GM21576 (cell line): ENCODE data around the gene RNU7-1.

ENCODE experiments used
- ATAC-seq: cut with Tn5 transposase; IDR thresholded peaks from one replicate; pipeline ENCODE4 v1.9.1; 2021; ENCODE audit warnings: mild to moderate bottlenecking, moderate library complexity; ENCODE audit not compliant: unreplicated experiment

The RNU7-1 gene

DNA sequence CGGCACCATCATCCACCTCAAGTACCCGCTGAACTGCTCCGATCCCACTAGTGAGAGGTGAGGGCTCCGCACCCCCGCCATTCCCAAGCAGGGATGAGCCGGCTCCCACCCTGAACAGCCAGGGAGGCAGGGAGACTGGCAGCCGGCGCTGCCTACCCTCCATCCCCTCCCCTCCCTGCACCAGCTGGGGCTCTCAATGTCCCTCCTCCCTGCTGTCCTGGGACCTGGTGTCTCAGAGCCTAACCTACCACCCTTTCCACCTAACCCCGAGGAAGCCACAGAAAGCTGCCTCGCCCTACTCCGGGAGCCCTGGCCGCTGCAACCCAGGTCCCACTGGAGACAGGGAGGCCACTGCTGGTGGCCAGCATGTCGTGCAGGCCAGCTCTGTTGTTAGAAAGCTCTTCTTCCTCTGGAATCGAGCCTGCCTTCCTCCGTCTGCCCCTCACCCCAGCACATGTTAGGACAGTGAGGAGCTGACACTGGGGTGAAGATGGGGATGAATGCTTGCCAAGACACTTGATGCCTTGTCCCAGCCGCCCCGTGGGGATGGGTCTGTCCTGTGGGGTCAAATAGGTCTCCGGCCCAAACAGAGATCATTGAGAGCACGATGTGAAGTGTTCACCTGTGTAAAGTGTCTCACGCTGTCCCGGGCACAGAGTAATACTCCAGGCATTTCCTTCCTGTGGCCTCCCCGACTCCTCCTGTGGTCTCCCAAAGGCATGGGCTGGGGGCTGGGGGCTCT is 8.7 kb downstream of the RNU7-1 start:
- ATAC-seq: no peak

DNA sequence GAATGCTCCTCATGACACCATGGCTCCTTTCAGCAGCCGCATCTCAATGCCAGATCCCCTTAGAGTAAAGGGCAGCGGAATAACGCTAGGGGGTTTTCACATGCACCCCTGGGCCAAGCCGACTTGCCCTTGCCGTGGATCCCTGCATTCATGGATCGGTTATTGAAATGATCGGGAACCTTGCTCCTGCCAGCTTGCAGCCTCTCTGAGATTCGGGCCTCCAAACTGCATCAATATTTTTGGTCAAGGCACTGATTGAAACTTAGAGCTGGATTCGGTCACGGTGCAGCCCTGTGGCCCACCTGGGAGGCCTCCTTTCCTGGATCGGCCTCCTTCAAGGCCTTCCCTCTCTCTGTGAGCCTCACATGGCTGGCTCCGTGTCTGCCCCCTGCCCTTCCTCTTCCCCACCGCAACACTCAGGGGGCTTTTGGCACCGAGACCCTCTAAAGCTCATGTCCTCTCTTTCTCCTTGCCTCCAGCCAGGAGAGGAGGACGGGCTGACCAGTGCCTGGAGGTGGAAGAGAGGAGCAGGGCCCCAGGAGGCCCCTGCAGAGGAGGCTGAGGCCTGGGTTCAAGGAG is 9.3 kb downstream of the RNU7-1 start:
- no peak for ATAC-seq

DNA sequence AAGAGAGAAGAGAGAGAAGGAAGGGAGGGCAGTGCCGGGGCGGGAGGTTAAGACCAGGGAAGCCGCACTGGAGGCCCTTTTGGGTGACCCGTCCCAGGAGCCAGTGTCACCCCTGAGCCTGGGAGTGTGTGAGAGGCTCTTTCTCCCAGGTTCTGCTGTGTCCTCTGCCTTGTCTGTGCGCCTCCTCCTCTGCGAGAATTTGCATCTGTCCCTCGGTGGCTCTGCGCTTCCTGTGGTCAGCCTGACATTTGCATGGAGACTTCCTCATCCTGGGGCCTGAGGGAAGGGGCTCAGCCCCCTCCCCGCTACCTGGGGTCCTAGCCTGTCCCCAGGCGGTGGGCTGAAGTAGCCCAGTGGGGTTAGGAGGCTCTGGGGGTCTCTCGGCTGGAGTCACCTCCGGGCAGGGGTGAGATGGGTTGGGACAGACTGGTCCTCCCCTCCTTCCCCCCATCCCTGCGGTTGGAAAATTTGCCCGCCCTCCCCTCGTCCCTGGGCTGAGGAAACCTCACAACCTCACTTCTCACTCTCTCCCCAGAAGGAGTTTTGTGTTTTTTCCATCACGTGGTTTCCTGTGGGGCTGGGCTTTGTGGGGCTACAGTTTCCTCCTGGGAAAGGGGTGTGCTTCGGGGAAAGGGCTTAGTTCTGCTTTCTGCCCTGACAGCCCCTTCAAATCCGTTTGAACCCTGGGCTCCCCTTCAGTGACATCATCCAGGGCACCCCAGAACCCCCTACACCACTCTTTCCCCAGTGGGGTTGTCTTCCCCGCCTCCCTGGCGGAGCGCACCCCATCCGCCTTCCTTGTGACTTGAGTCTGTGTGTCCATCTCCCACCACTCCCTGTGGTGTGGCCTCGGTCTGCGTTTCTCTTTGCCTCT is 10.1 kb downstream of the RNU7-1 start:
- peak; percentile 34 for ATAC-seq

DNA sequence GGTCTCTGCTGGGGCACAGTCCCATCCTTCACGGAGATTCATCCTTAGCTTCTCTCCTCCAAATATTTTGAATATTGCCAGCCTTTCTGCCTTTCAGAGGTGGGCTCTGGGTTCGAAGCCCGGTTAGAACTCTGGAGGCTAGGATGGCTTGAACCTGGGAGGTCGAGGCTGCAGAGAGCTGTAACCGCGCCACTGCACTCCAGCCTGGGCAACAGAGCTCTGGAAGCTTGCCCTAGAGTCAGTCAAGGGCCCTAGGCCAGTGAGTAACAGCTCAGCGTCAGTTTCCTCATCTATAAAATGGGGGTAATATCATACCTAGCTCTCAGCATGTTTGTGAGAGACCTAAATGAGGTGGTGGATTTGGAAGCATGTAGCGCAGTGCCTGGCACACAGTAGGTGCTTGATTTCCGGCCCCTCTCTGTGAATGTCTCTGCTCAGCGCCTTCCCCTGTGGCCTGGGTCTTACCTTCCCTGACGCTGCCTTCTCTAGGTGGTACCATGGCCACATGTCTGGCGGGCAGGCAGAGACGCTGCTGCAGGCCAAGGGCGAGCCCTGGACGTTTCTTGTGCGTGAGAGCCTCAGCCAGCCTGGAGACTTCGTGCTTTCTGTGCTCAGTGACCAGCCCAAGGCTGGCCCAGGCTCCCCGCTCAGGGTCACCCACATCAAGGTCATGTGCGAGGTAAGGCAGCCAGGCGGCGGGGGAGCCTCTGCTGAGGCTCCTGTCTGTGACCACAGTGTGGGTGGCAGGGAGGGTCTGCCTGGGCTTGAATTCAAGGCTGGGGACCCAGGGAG is 10.9 kb downstream of the RNU7-1 start:
- ATAC-seq: no peak

DNA sequence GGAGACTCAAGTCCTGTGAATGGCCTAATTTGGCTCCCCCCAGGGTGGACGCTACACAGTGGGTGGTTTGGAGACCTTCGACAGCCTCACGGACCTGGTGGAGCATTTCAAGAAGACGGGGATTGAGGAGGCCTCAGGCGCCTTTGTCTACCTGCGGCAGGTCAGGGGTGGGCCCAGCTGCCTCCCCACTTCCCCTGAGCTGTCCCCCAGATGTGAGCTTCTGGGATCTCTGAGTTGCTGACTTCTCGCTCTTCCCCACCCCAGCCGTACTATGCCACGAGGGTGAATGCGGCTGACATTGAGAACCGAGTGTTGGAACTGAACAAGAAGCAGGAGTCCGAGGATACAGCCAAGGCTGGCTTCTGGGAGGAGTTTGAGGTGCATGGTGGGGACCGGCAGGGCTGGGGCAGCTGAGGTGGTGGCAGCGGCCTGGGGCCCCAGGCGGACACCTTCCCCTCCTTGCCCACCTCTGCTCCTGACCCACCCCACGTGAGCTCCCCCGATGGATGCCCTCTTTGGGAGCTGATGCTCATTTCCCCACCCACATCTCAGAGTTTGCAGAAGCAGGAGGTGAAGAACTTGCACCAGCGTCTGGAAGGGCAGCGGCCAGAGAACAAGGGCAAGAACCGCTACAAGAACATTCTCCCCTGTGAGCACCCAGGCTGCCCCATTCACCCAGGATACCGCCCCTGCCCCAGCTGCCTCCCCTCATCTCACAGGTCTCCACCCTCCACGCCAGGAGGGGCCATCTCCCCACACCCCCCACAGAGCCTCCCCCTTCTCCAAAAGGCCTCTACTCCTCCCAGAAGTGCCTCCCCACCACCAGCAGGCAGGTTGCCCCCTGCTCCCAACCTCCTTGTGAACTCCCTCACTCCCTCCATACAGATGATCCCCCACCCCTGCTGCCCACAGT is 11.7 kb downstream of the RNU7-1 start:
- no peak for ATAC-seq

DNA sequence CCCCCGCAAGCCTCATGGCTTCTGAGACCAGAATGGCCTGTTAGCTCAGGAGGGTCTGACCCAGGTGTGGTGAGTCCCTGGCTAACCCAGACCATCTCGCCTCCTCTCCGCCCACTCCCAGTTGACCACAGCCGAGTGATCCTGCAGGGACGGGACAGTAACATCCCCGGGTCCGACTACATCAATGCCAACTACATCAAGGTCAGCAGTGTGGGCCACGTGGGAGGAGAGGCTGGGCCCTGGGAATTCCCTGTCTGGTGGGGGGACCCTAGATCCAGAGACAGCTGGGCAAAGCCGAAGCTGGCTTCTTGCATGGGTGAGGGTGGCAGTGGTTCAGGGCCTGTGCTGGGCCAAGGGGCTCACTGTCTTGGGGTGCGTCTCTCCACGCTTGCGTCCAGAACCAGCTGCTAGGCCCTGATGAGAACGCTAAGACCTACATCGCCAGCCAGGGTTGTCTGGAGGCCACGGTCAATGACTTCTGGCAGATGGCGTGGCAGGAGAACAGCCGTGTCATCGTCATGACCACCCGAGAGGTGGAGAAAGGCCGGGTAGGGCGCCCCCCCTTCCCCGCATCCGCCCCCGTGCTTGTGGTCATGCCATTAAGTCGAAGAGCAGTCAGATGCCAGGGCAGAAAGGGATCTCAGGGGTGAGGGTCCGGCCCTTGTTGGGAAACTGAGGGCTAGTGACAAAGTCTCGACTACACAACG is 12.6 kb downstream of the RNU7-1 start:
- no peak for ATAC-seq

DNA sequence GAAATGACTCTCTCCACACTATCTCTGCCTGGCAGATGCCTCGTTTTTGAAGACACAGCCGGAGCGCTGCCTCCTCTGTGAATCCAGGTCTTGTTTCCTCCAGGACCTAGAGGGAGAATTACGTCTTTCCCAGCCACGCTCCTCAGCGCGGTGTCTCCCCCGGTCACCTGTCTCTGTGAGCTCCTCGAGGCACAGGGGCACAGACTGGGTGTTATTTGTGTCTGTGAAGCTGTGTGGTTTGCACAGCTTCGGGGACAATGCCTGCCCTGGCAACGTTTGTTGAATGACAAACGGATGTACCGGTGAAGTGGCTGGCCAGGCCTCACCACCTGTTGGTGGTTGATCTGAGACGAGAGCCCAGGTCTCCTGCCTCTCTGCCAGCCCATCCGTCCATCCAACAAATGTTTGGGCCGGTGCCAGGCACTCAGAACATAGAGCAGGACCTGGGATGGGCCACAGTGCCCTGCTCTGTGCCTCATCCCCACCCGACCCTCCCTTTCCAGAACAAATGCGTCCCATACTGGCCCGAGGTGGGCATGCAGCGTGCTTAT is 13.6 kb downstream of the RNU7-1 start:
- ATAC-seq: no peak

DNA sequence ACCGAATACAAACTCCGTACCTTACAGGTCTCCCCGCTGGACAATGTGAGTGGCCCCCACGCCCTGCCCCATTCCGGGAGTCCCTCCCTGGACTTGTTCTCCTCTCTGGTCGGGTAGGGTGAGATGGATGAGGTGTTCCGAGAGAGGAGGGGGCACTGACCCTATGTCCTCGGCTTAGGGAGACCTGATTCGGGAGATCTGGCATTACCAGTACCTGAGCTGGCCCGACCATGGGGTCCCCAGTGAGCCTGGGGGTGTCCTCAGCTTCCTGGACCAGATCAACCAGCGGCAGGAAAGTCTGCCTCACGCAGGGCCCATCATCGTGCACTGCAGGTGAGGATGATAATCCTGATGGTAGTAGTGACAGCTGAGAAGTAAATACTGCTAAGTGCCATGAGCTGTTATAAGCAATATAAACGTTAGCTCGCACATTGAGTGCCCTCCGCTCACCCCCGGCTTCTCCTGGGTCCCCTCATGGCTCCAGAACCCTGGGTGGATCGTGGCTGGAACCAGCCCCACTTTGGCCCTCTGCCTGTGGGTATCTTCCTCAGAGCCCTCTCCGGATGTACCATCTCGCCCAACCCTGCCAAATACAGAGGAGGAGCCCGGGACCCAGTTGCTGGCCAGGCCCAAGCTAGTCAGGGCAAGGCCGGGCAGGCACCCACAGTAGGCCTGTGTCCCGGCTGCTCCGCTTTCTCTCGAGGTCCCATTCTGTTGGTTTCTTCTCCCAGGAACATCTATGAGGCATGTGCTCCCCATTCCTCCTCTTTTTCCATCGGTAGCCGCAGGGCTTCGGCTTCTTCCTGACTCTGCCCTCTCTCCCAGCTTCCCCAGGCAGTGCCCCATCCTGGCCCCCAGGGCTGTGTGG is 14.4 kb downstream of the RNU7-1 start:
- ATAC-seq: no peak

DNA sequence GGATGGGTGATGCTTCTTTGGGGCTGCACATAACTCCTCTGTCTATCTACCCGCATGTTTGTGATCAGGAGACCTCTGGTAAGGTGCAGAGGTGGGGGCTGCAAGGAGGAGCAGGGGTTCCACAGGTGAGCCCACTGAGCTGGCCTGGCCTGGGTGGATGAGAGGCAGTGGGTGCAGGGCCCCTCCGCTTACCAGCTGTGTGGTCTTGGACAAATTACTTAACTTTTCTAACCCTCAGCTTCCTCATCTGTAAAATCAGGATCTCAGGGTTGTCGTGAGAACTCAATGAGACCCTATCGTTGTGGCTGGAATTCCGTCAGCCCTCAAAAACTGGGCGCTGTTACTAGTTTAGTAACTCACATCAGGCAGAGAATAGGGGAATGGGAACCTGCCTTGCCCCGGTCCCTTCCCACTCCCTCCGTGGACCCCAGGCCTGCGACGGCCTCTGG is 15.0 kb downstream of the RNU7-1 start:
- no peak for ATAC-seq

DNA sequence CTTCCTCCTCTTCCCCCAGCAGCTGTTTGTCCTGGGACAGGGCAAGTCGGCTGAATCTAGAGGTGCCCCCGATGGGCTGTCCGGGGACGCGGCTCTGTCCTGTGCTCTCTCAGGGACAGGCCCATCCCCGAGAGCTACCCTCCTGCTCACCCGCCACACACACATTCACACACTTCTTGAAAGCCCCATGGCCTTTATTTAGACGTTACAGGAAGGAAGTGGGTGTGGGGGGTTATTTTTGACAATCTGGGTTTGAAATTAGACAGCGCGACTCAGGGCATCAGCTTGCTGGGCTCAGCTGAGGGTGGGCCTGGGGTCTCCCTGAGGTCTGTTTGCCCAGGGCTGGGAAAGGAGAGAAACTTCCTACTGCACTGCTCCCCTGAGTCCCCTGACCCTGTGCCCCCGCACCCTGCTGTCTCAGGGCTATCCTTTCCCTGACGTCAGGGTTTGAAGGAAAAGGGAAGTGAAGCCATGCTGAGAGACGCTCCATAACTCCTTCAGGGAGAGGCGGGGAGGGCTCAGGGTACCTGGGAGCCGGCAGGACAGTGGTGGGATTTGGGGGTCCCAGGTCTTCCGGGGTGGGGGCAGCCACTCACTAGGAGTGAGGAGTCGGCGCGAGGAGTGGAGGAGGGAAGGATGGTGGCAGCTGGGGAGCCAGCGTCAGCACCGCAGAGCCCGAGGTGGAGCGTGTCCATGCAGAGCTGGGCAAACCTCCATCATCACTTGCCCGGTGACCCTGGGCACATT is 15.6 kb downstream of the RNU7-1 start:
- ATAC-seq: peak; percentile 46

DNA sequence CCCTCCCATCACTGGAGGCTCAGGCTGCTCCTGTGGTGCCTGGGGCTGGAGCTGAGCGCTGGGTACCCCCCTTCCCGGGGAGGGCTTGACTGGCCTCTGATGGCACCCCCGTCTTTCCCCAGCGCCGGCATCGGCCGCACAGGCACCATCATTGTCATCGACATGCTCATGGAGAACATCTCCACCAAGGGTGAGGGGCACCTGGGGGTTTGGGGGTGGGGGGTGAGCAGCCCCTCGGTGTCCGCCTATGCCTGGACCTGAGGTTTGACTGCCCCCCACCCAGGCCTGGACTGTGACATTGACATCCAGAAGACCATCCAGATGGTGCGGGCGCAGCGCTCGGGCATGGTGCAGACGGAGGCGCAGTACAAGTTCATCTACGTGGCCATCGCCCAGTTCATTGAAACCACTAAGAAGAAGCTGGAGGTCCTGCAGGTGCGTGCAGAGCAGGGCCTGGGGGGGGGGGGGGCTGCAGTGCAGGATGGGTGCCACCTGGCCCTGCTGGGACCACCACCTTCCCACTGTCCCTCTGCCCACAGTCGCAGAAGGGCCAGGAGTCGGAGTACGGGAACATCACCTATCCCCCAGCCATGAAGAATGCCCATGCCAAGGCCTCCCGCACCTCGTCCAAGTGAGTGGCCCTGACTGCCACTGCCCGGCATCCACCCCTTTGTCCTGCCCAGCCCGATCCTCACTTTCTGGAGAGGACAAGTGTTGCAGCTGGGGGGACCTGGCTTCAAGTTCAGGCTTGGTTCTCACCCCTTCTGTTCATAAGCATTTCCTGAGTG is 16.4 kb downstream of the RNU7-1 start:
- ATAC-seq: no peak

DNA sequence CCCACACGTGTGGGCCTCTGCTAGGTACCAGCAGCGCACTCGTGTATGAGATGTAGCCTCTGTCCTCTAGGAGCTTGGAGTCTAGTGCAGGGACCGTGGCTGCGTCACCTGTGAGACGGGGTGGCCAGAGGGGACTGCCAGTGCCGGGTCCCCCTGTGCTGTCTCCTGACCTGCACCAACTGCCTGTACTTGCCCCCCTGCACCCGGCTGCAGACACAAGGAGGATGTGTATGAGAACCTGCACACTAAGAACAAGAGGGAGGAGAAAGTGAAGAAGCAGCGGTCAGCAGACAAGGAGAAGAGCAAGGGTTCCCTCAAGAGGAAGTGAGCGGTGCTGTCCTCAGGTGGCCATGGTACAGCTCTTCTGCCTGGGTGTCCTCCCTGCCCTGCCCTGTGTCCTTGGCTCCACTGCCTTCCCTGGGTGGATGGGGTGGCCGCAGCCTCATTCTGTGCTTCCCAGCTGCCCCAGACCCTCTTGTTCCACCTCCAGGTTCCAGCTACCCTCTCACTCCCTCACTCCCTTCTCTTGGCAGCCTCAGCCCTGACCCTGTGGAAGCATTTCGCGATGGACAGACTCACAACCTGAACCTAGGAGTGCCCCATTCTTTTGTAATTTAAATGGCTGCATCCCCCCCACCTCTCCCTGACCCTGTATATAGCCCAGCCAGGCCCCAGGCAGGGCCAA is 17.1 kb downstream of the RNU7-1 start:
- ATAC-seq: no peak

DNA sequence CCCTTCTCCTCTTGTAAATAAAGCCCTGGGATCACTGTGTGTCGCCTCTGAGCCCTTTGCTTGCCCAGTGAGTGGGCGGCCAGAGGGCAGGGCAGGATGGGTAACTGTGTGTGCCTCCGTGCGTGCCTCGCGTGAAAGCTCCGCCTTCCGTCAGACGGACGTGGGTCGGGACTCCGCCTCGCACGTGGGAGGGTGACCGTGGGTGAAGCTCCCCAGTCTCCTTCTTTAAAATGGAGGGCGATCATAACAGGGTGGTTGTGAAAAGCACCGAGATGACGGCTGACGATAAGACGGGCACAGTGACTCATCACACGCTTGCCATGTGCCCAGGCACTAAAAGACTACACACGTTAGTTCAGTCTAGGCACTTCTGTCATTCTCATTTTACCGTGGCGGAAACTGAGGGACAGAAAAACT is 17.7 kb downstream of the RNU7-1 start:
- ATAC-seq: no peak

DNA sequence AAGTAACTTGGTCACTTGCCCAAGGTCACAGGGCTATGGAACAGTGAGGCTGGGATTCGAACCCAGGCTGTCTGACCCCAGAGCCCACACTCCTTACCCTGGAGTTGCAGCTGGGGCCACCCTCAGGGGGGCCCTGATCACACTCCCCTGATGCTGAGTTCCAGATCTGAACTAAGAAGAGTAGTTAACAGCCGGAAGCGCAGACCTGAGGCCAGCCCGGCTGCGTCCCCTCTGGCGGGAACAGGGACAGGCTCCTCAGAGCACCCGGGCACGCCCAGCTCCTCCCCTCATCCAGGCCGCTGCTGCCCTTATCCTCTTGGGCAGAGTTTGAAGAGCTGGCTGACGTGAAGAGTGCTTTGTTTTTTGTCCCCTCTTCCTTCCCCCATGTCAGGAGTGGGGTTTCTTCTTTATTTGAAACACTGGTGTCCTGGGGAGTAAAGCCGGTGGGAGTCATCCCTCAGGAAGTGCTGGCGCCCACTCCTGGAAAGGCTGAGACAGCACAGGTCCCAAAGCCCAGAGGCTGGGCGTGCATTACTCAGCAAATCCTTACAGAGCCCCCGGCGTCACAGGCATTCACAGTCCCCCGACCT is 18.2 kb downstream of the RNU7-1 start:
- ATAC-seq: no peak

DNA sequence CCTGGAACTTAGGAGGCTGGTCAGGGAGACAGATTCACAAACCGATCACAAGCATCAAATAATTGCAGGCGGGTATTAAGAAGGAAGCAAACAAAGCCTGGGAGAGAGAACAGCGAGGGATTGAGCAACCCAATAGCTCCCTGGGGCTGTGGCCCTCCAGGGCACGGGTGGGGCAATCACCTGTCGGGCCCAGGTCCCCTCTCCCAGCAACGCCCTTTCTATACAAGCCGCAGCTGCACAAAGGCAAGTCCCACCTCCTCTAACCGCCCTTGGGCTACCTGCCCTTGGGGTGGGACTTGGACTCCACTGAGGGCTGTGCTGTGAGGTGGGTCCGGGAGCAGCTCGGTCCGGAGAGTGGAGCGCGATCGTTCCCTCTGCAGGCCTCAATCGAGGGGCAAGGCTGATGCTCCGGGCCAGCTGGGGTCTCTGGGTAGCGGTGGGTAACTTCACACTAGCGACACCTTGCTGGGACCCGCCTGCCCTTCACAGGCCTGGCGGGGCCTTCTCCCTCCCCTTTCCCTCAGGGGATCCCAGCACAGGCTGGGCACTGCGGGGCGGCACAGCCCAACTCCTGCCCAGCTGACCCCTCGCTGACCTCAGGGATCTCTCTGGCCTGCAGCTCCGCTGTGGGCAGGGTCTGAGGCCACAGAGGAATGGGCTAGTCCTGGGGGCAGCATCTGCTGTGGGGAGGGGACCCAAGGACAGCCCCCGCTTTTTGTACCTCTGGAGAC is 18.8 kb downstream of the RNU7-1 start:
- ATAC-seq: no peak
